Thoracic aorta (tissue), 2 donors: ENCODE results near the gene EIF4G2. TPM values are rescaled to one million over a fixed set of nuclear protein-coding genes. Genes with fewer than 3 reads are reported as not detected.
"Not testable (repeated sequence)": the region's sequence is repeated elsewhere in the genome, so short reads cannot be mapped to it uniquely, and the experiment has no call there.

ENCODE experiments used
- ATAC-seq: fragments of 150-250 bp; one replicate; pipeline ENCODE4 v1.8.0; 2017; ENCODE audit warnings: low read depth; ENCODE audit not compliant: insufficient number of reproducible peaks, low FRiP score
- DNase-seq: peaks from one replicate; pipeline ENCODE4 v3.0.0-alpha.2; 2020; ENCODE audit warnings: low spot score
- H3K27ac ChIP-seq, 2 donors: fragments of 200-600 bp; sonication (generic); 1 replicate in 1 of 2; 2 replicates in 1 of 2; pipeline ENCODE4 v1.5.1; 2016; ENCODE audit warnings: mild to moderate bottlenecking in 2 of 2, moderate library complexity in 2 of 2
- H3K27me3 ChIP-seq: fragments of 200-600 bp; sonication (generic); replicated peaks from 2 replicates; pipeline ENCODE4 v1.6.0; 2016; ENCODE audit warnings: mild to moderate bottlenecking; ENCODE audit not compliant: insufficient read depth
- H3K36me3 ChIP-seq: fragments of 200-600 bp; sonication (generic); one replicate; pipeline ENCODE4 v1.5.1; 2016
- H3K4me1 ChIP-seq, 2 donors: fragments of 200-600 bp; sonication (generic); 1 replicate in 1 of 2; 2 replicates in 1 of 2; pipeline versions ENCODE4 v1.5.1 to v1.6.0; 2016; ENCODE audit warnings: low read depth in 2 of 2, mild to moderate bottlenecking in 1 of 2; ENCODE audit not compliant: control insufficient read depth in 1 of 2
- H3K4me3 ChIP-seq: fragments of 200-600 bp; sonication (generic); 2 replicates; pipeline ENCODE4 v1.5.1; 2016; ENCODE audit warnings: mild to moderate bottlenecking
- H3K9me3 ChIP-seq: fragments of 200-600 bp; sonication (generic); 2 replicates; pipeline ENCODE4 v1.5.1; 2016
- CTCF ChIP-seq: fragments of 200-600 bp; sonication (generic); IDR thresholded peaks from one replicate; pipeline ENCODE4 v1.5.1; 2019; ENCODE audit warnings: antibody characterized with exemption
- total RNA-seq, 2 donors: library from RNA; depleted of rRNA; stranded (reverse); fragments of >200 nt; gene quantifications; one replicate each; pipeline versions ENCODE4 v1.1.0 to v1.2.3, GENCODE V29; 2016

EIF4G2 gene
- total RNA-seq, 2 donors from 2014 or later: 361 to 564 TPM

GRCh38 chr11:10838881-10839280, 30.2 kb upstream of the EIF4G2 start:
- H3K27ac ChIP-seq: no peak overlapping the region
- DNase-seq (no peak), ATAC-seq (no peak)
- no peaks in the 10 kb centered on the region for H3K36me3 ChIP-seq
- TF ChIP-seq CTCF: no peak
- H3K4me3 ChIP-seq: no peak overlapping the region
- no peaks in the 10 kb centered on the region for H3K27me3 ChIP-seq
- H3K9me3 ChIP-seq: no peaks in the 10 kb centered on the region
- peaks cover 0 to under 1% of the 10 kb centered on the region in 2 donors for H3K4me1 ChIP-seq

- no peaks in the 10 kb centered on the region for H3K27me3 ChIP-seq
- H3K27ac ChIP-seq: no peak overlapping the region
- no peak overlapping the region for H3K4me3 ChIP-seq
- DNase-seq: no peak
- no peak for ATAC-seq
- H3K4me1 ChIP-seq: no peaks in the 10 kb centered on the region
- no peak for TF ChIP-seq CTCF
- H3K36me3 ChIP-seq: no peaks in the 10 kb centered on the region
- H3K9me3 ChIP-seq: no peaks in the 10 kb centered on the region
Observed at GRCh38 chr11:10838083-10838482, 29.4 kb upstream of the EIF4G2 start.

- not testable (repeated sequence) for ATAC-seq, H3K27me3 ChIP-seq, H3K9me3 ChIP-seq, H3K36me3 ChIP-seq, H3K4me1 ChIP-seq, H3K4me3 ChIP-seq, DNase-seq, H3K27ac ChIP-seq
Observed at GRCh38 chr11:10836884-10837283, 28.2 kb upstream of the EIF4G2 start.

- ATAC-seq (no peak), DNase-seq (no peak)
- Histone ChIP-seq H3K36me3 (no peaks in the 10 kb centered on the region), H3K27ac (no peak overlapping the region), H3K9me3 (no peaks in the 10 kb centered on the region), H3K4me1 (no peaks in the 10 kb centered on the region), H3K4me3 (no peak overlapping the region), H3K27me3 (no peaks in the 10 kb centered on the region)
- no peak for TF ChIP-seq CTCF
Observed at GRCh38 chr11:10829139-10829538, 20.4 kb upstream of the EIF4G2 start.

- H3K27me3 ChIP-seq: no peaks in the 10 kb centered on the region
- H3K36me3 ChIP-seq: no peaks in the 10 kb centered on the region
- no peak for DNase-seq
- no peaks in the 10 kb centered on the region for H3K9me3 ChIP-seq
- H3K27ac ChIP-seq: no peak overlapping the region
- no peak for TF ChIP-seq CTCF
- H3K4me3 ChIP-seq: no peak overlapping the region
- no peak for ATAC-seq
- H3K4me1 ChIP-seq: peaks cover 0 to under 1% of the 10 kb centered on the region in 2 donors
Observed at GRCh38 chr11:10828402-10828801, 19.7 kb upstream of the EIF4G2 start.

- Histone ChIP-seq H3K27ac (no peak overlapping the region), H3K36me3 (no peaks in the 10 kb centered on the region), H3K4me1 (peaks cover 0 to 7% of the 10 kb centered on the region in 2 donors), H3K27me3 (no peaks in the 10 kb centered on the region), H3K9me3 (no peaks in the 10 kb centered on the region), H3K4me3 (no peak overlapping the region)
- ATAC-seq (no peak), DNase-seq (no peak)
- no peak for TF ChIP-seq CTCF
Observed at GRCh38 chr11:10824888-10825287, 16.2 kb upstream of the EIF4G2 start.
